IMR-90 (cell line): ENCODE measurements around the gene ZDHHC8. TPM values are rescaled to one million over a fixed set of nuclear protein-coding genes. Genes with fewer than 3 reads are reported as not detected.

Experiments used
- ATAC-seq: fragments of 200-7000 bp; cut with Tn5 transposase; 2 replicates; pipeline ENCODE4 v1.9.1; 2020; ENCODE audit warnings: low read depth, mild to moderate bottlenecking, moderate library complexity
- BruUV-seq: library from RNA; stranded (reverse); fragments of 400-500 nt; replicated peaks from 2 replicates; lab custom pipeline; 2021; lab: Mats Ljungman, UMichigan
- CTCF ChIA-PET: fragments of 300-600 bp; formaldehyde crosslinking; extraction: SDS; loops from one replicate; lab custom pipeline; 2021; ENCODE audit warnings: antibody characterized with exemption; lab: Yijun Ruan, JAX
- POLR2A ChIA-PET: fragments of 300-600 bp; sonication (Branson Sonifier 250); formaldehyde crosslinking; loops from one replicate; lab custom pipeline; 2022; ENCODE audit warnings: antibody characterized with exemption; ENCODE audit not compliant: unreplicated experiment; lab: Charles Lee
- DNase-seq: peaks from one replicate; pipeline ENCODE4 v3.0.0; 2013
- H2AFZ ChIP-seq: replicated peaks from 2 replicates; pipeline ENCODE3; 2013; ENCODE audit warnings: low read length, mild to moderate bottlenecking; ENCODE audit not compliant: poor library complexity
- H2AK5ac ChIP-seq: 2 replicates; pipeline ENCODE4 v1.6.1; 2013; ENCODE audit warnings: low read depth, low read length, inconsistent platforms
- H2AK9ac ChIP-seq: replicated peaks from 2 replicates; pipeline ENCODE3; 2013; ENCODE audit warnings: mild to moderate bottlenecking, low read depth, low read length, moderate library complexity; ENCODE audit not compliant: poor library complexity
- H2BK120ac ChIP-seq: 2 replicates; pipeline ENCODE4 v1.6.1; 2013; ENCODE audit warnings: low read depth, low read length, inconsistent platforms
- H2BK15ac ChIP-seq: 3 replicates; pipeline ENCODE4 v1.6.1; 2013; ENCODE audit warnings: low read depth, low read length, inconsistent platforms
- H2BK20ac ChIP-seq: 2 replicates; pipeline ENCODE4 v1.6.1; 2013; ENCODE audit warnings: low read depth, mild to moderate bottlenecking, inconsistent platforms, low read length, moderate library complexity
- H2BK5ac ChIP-seq: 2 replicates; pipeline ENCODE4 v1.6.1; 2013; ENCODE audit warnings: mild to moderate bottlenecking, low read depth, low read length, inconsistent platforms; ENCODE audit not compliant: poor library complexity, severe bottlenecking
- H3K14ac ChIP-seq: replicated peaks from 2 replicates; pipeline ENCODE4 v1.6.1; 2013; ENCODE audit warnings: low read depth, low read length, inconsistent platforms
- H3K18ac ChIP-seq: 2 replicates; pipeline ENCODE4 v1.6.1; 2013; ENCODE audit warnings: low read depth, low read length, control low read depth
- H3K23ac ChIP-seq: 2 replicates; pipeline ENCODE4 v1.6.1; 2013; ENCODE audit warnings: low read depth, low read length, inconsistent platforms
- H3K27ac ChIP-seq: 2 replicates; pipeline ENCODE4 v1.5.1; 2013; ENCODE audit warnings: mild to moderate bottlenecking, control low read depth, low read length; ENCODE audit not compliant: insufficient read depth
- H3K27me3 ChIP-seq: 2 replicates; pipeline ENCODE4 v1.6.1; 2013; ENCODE audit warnings: low read length; ENCODE audit not compliant: control insufficient read depth, insufficient read depth
- H3K36me3 ChIP-seq: 2 replicates; pipeline ENCODE4 v1.6.1; 2013; ENCODE audit warnings: low read length, mixed read lengths; ENCODE audit not compliant: control insufficient read depth, insufficient read depth
- H3K4ac ChIP-seq: 2 replicates; pipeline ENCODE4 v1.6.1; 2013; ENCODE audit warnings: low read depth, low read length, inconsistent platforms
- H3K4me1 ChIP-seq: 2 replicates; pipeline ENCODE4 v1.6.1; 2013; ENCODE audit warnings: low read length, mixed read lengths; ENCODE audit not compliant: control insufficient read depth, insufficient read depth
- H3K4me2 ChIP-seq: 2 replicates; pipeline ENCODE4 v1.6.1; 2013; ENCODE audit warnings: low read depth, mild to moderate bottlenecking, control low read depth, low read length, moderate library complexity
- H3K4me3 ChIP-seq: 2 replicates; pipeline ENCODE4 v1.5.1; 2013; ENCODE audit warnings: low read depth, mild to moderate bottlenecking, control low read depth, low read length, moderate library complexity; ENCODE audit not compliant: insufficient read depth
- H3K56ac ChIP-seq: 2 replicates; pipeline ENCODE4 v1.6.1; 2013; ENCODE audit warnings: low read length, inconsistent platforms; ENCODE audit not compliant: insufficient read depth; ENCODE audit errors: extremely low read depth
- H3K79me1 ChIP-seq, 2 experiments: 2 replicates each; pipeline ENCODE4 v1.6.1; 2013; ENCODE audit warnings: low read length in 2 of 2, inconsistent platforms in 1 of 2, low read depth in 1 of 2
- H3K9ac ChIP-seq: 2 replicates; pipeline ENCODE4 v1.6.1; 2013; ENCODE audit warnings: low read depth, low read length, control low read depth
- H3K9me1 ChIP-seq: 2 replicates; pipeline ENCODE4 v1.6.1; 2013; ENCODE audit warnings: low read length, inconsistent platforms; ENCODE audit not compliant: insufficient read depth
- H3K9me3 ChIP-seq: 2 replicates; pipeline ENCODE4 v1.6.1; 2013; ENCODE audit warnings: low read length; ENCODE audit not compliant: control insufficient read depth, insufficient read depth
- H4K20me1 ChIP-seq: 2 replicates; pipeline ENCODE4 v1.6.1; 2013; ENCODE audit warnings: low read length, inconsistent platforms; ENCODE audit not compliant: insufficient read depth
- H4K5ac ChIP-seq: 2 replicates; pipeline ENCODE4 v1.6.1; 2013; ENCODE audit warnings: mild to moderate bottlenecking, low read depth, low read length, control low read depth
- H4K8ac ChIP-seq, 2 experiments: 2 replicates each; pipeline ENCODE4 v1.6.1; 2013; ENCODE audit warnings: low read depth in 2 of 2, low read length in 2 of 2, control low read depth in 1 of 2, inconsistent platforms in 1 of 2
- H4K91ac ChIP-seq: 2 replicates; pipeline ENCODE4 v1.6.1; 2013; ENCODE audit warnings: low read depth, low read length, inconsistent platforms; ENCODE audit not compliant: insufficient read depth
- BHLHE40 ChIP-seq: fragments of 150-350 bp; IDR thresholded peaks from 2 replicates; pipeline ENCODE4 v1.6.1; 2016; ENCODE audit warnings: mild to moderate bottlenecking, low read depth, low read length
- CEBPB ChIP-seq: IDR thresholded peaks from 2 replicates; pipeline ENCODE4 v1.6.1; 2012; ENCODE audit warnings: low read depth, low read length, improper control_type of control experiment
- CHD1 ChIP-seq: IDR thresholded peaks from 2 replicates; pipeline ENCODE4 v1.6.1; 2012; ENCODE audit warnings: low read depth, low read length, improper control_type of control experiment
- CTCF ChIP-seq: conservative IDR thresholded peaks from 2 replicates; pipeline ENCODE4 v1.5.1; 2012; ENCODE audit warnings: mild to moderate bottlenecking, low read depth, low read length, improper control_type of control experiment
- ELK1 ChIP-seq: fragments of 150-350 bp; IDR thresholded peaks from 2 replicates; pipeline ENCODE4 v1.6.1; 2016; ENCODE audit warnings: low read depth, mild to moderate bottlenecking, low read length, moderate library complexity, borderline replicate concordance
- FOS ChIP-seq: fragments of 150-350 bp; IDR thresholded peaks from 2 replicates; pipeline ENCODE4 v1.6.1; 2016; ENCODE audit warnings: low read depth, low read length
- MAFK ChIP-seq: IDR thresholded peaks from 2 replicates; pipeline ENCODE4 v1.6.1; 2012; ENCODE audit warnings: low read depth, low read length, improper control_type of control experiment
- MAZ ChIP-seq: IDR thresholded peaks from 2 replicates; pipeline ENCODE4 v1.6.1; 2012; ENCODE audit warnings: low read depth, mild to moderate bottlenecking, low read length, improper control_type of control experiment, moderate library complexity, borderline replicate concordance
- MXI1 ChIP-seq: IDR thresholded peaks from 2 replicates; pipeline ENCODE4 v1.6.1; 2012; ENCODE audit warnings: low read depth, mild to moderate bottlenecking, low read length, moderate library complexity, borderline replicate concordance
- NFE2L2 ChIP-seq: fragments of 150-350 bp; IDR thresholded peaks from 2 replicates; pipeline ENCODE4 v1.6.1; 2016; ENCODE audit warnings: low read depth, mild to moderate bottlenecking, low read length
- POLR2A ChIP-seq: IDR thresholded peaks from 2 replicates; pipeline ENCODE4 v1.6.1; 2012; ENCODE audit warnings: mild to moderate bottlenecking, low read depth, low read length
- RAD21 ChIP-seq: IDR thresholded peaks from 2 replicates; pipeline ENCODE4 v1.6.1; 2012; ENCODE audit warnings: low read length, improper control_type of control experiment
- RFX5 ChIP-seq: IDR thresholded peaks from 2 replicates; pipeline ENCODE4 v1.8.0; 2012; ENCODE audit warnings: low read depth, mild to moderate bottlenecking, low read length, moderate library complexity
- SMC3 ChIP-seq: fragments of 150-350 bp; IDR thresholded peaks from 2 replicates; pipeline ENCODE4 v1.6.1; 2016; ENCODE audit warnings: low read depth, mild to moderate bottlenecking, antibody characterized with exemption, low read length, moderate library complexity
- USF2 ChIP-seq: fragments of 150-350 bp; IDR thresholded peaks from 2 replicates; pipeline ENCODE4 v1.6.1; 2017; ENCODE audit warnings: mild to moderate bottlenecking, antibody characterized with exemption, low read length, low read depth
- WGBS, 2 experiments: methylation state at CpG; one replicate each; pipeline versions ENCODE4 v1.1.5 to v1.1.7; 2013; ENCODE audit warnings: missing lambda C conversion rate in 2 of 2; ENCODE audit not compliant: insufficient read length in 1 of 2; ENCODE audit errors: extremely low coverage in 2 of 2; 5-methylcytosine and 5-hydroxymethylcytosine counted together
- dilution Hi-C: fragments of 300-500 bp; cut with HindIII; formaldehyde crosslinking; loops from one replicate; pipeline ENCODE4 v1.14.3; 2018; ENCODE audit warnings: low sequenced_read_pairs; ENCODE audit not compliant: unreplicated experiment
- in situ Hi-C: fragments of 300-500 bp; cut with MboI; formaldehyde crosslinking; loops from 3 replicates; pipeline ENCODE4 v1.14.3; 2019; ENCODE audit warnings: low sequenced_read_pairs, inconsistent platforms, mixed read lengths
- intact Hi-C: fragments of 100-400 bp; cut with micrococcal nuclease; formaldehyde crosslinking; loops from 2 replicates; pipeline ENCODE4 v1.10.0; 2022
- polyA plus RNA-seq, 3 experiments: library from polyadenylated mRNA; depleted of rRNA; stranded (reverse); fragments of >200 nt; gene quantifications; 2 replicates each; pipeline ENCODE4 v1.2.3, GENCODE V29; 2012; ENCODE audit warnings: low replicate concordance in 1 of 3
- total RNA-seq: library from RNA; depleted of rRNA; stranded (reverse); fragments of >200 nt; gene quantifications from 2 replicates; pipeline ENCODE4 v1.2.3, GENCODE V29; 2012

ZDHHC8 gene
- total and polyA plus RNA-seq, 2 of the 4 experiments (the other 2 are of a cell fraction): 2.5 to 72.6 TPM

- BruUV-seq: no TSS peak
- ATAC-seq (no peak), DNase-seq (no peak)
- Histone ChIP-seq H2BK20ac (no peak overlapping the region), H3K18ac (no peak overlapping the region), H3K9me3 (no peaks in the 10 kb centered on the region), H3K4me3 (no peak overlapping the region), H2AK9ac (no peak overlapping the region), H2AFZ (no peak overlapping the region), H4K5ac (no peak overlapping the region), H2BK5ac (no peak overlapping the region), H4K20me1 (peaks cover 4% of the 10 kb centered on the region; the same call in 1 of the 2 replicates), H3K23ac (no peak overlapping the region), H3K14ac (no peak overlapping the region), H3K4ac (no peak overlapping the region), H3K9me1 (peaks cover 2% of the 10 kb centered on the region; the same call in 1 of the 2 replicates), H3K4me2 (no peak overlapping the region), H3K27ac (no peak overlapping the region), H3K9ac (no peak overlapping the region), H3K36me3 (peaks cover 13% of the 10 kb centered on the region; the same call in 1 of the 2 replicates), H4K91ac (no peak overlapping the region), H2AK5ac (no peak overlapping the region), H2BK15ac (no peak overlapping the region), H3K79me1 (peaks cover 0 to 12% of the 10 kb centered on the region in 2 experiments; a peak in 2 of 4 replicates), H4K8ac (no peak overlapping the region), H3K27me3 (no peaks in the 10 kb centered on the region), H3K4me1 (peaks cover 5% of the 10 kb centered on the region), H2BK120ac (no peak overlapping the region), H3K56ac (no peak overlapping the region)
- in situ Hi-C loops (no loop called here), dilution Hi-C loops (no loop called here), intact Hi-C loops (no loop called here)
- ChIA-PET POLR2A (no interaction called here), CTCF (no interaction called here)
- WGBS, 2 experiments: 81% methylated on average over 5 of the region's 14 CpGs; no CpG with 5 or more reads in 1 of the 2 experiments
- no peak for TF ChIP-seq BHLHE40
- no peak for TF ChIP-seq MAZ
- no peak for TF ChIP-seq POLR2A
- no peak for TF ChIP-seq CEBPB
- no peak for TF ChIP-seq MXI1
- no peak for TF ChIP-seq NFE2L2
- TF ChIP-seq CHD1: no peak
- no peak for TF ChIP-seq FOS
- TF ChIP-seq RAD21: no peak
- no peak for TF ChIP-seq CTCF
- TF ChIP-seq USF2: no peak
- TF ChIP-seq RFX5: no peak
- no peak for TF ChIP-seq MAFK
- TF ChIP-seq SMC3: no peak
- TF ChIP-seq ELK1: no peak
Observed at GRCh38 chr22:20147237-20147988, 15.8 kb downstream of the ZDHHC8 start.
